SH-SY5Y (cell line): Measurements from ENCODE around the gene CSF2.

Source experiments
- GATA2 ChIP-seq: IDR thresholded peaks from 2 replicates; pipeline ENCODE4 v1.6.1; 2011; ENCODE audit warnings: mild to moderate bottlenecking, low read depth, low read length
- GATA3 ChIP-seq: IDR thresholded peaks from 2 replicates; pipeline ENCODE4 v1.6.1; 2011; ENCODE audit warnings: low read depth, mild to moderate bottlenecking, low read length, moderate library complexity

The CSF2 gene

GRCh38 chr5:132073231-132074013, at the start of gene CSF2:
Gene CSF2, plus strand, starts transcription at chr5:132073789. Its CDS starts 35 bp downstream, at chr5:132073824.
- TF ChIP-seq GATA3 (no peak), GATA2 (no peak)

- TF ChIP-seq GATA2 (no peak), GATA3 (no peak)
These were observed 49.5 kb upstream of the CSF2 start for GRCh38 chr5:132024117-132024435.

DNA sequence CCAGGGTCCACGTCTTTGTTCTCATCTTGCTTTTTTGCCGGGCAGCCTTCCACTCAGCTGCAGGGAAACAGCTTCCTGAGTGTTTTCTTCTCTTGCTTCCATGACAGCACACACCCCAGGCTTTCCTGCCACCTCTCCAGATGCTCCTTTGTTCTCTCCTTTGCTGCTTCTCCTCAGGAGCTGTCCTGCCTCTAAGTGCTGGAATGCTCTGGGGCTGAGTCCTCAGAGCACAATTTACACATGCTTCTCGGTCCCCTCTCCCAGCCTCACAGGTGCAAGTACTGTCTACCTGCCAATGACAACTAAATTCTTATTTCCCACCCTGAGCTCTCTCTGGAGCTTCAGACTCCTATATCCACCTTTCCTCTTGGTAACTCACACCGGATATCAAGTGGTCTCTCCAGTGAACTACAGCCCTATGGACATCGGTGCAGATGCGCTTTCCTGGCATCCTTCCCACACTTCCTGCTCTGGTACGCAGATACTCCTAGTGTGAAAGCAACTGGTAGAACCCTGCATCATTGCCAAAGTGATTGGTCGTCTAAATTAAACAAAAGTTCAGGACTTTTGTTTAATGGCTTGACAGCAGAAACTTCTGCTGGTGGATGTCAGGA, 48.7 kb upstream of the CSF2 start:
- no peak for TF ChIP-seq GATA2
- no peak for TF ChIP-seq GATA3

GRCh38 chr5:132025403-132025971, 48.1 kb upstream of the CSF2 start:
- no peak for TF ChIP-seq GATA3

DNA sequence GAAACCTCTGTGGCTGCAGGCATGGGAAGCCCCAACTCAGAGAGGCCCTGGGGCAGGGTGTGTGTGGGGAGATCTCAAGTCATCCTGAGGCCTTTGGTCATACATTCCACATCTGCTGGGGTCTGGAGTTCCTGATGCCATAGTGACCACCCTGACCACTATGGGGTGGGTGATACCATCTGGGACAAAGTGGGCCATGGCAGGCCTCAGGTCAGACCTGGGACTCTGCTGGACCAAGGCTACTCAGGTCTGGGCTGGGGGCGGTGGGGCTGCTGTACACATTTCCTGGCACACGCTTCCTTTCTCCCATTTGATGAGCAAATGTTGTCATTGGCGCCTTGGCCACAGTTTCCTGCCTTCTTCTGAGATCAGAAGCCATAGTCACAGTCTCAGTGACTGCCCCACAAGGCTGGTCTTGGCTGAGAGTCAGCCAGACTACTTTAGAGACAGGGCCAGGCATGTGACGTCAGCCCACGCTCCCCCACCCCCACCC, 47.0 kb upstream of the CSF2 start:
- TF ChIP-seq GATA3 (no peak), GATA2 (no peak)

- TF ChIP-seq GATA3 (no peak), GATA2 (no peak)
These were observed 46.6 kb upstream of the CSF2 start for GRCh38 chr5:132027027-132027426.

DNA sequence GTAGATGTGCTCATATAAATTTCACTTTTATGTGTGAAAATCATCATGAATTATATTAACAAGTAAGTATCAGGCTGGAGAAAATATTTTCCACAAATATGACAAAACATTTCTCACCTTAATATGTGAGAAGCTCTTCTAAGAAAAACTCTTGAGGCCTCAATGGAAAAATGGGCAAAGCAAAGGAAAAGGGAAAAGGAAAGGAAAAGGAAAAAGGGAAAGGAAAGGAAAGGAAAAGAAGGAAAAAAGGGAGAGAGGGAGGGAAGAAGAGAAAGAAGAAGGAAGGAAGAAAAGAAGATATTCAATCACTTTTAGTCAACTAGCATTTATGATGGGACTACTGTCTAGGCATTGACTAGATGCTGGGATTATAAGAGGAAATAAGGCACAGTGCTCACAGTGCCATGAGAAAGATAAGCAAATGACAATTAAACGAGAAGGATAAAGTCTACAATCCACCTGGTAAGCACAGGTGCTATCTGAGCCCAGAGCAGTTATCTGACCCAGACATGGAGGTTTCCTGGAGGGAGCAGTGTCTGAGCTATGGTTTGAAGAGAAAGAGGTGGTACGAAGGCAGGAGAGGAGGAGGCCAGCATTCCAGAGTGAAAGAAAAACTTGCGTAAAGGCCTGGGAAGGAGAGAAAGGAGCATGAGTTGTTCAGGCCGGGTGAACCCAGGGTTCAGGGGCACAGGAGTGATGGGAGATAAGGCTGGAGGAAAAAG, 43.8 kb upstream of the CSF2 start:
- TF ChIP-seq GATA2 (no peak), GATA3 (no peak)

GRCh38 chr5:132030610-132031009, 43.0 kb upstream of the CSF2 start:
- TF ChIP-seq GATA3 (no peak), GATA2 (no peak)

DNA sequence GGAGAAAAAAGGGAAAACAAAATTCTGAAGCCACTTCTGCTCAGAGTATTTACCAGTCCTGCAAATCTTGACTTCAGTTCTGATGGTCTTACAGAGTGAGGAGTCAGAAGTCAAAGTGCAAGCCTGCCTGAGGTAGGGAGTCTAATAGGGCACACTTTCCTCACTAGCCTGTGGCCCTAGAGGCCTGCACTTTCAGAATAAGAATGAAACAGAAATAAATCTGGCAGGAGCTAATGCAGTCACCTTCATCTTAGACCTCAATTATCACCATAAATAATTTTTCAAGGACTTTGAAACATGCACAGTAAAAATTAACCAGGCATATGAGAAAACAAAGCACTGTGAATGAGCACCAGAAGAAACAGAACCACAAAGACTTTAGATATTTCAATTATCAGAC, 41.4 kb upstream of the CSF2 start:
- TF ChIP-seq GATA3 (no peak), GATA2 (no peak)

DNA sequence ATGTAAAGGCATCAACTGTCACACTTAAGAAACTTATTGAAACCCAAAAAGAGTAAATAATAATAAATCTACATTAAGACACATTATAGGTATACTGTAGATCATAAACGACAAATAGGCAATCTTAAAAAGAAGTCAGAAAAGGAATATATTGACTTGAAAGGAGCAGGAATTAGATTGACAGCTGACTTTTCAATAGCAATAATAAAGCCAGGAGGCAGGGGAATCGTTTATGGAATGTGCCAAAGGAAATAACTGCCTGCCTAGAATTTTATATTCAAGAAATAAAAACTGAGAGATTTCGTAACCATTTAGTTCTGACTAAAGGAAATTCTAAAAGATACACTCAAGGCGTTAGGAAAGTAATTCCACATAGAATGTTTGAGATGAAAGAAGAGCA, 40.5 kb upstream of the CSF2 start:
- TF ChIP-seq GATA3, result no peak

DNA sequence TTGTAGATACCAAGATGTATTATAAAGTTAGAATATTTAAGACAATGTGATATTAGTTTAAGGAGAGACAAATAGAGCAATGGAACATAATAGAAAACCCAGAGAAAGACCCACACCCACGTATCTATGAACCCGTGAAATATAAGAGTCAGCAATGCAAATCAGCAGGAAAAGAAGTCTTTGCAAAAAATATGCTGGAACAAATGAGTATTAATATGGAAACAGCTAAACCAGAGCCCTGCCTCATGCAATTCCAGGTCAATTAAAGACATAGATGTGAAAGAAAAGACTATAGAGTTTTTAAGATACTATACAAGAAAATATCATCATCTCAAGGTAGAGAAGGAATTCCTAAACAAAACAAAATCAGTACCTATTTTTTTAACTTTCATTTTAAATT, 36.2 kb upstream of the CSF2 start:
- no peak for TF ChIP-seq GATA2
- TF ChIP-seq GATA3, result no peak

GRCh38 chr5:132044207-132044606, 29.4 kb upstream of the CSF2 start:
- no peak for TF ChIP-seq GATA2
- TF ChIP-seq GATA3, result no peak

DNA sequence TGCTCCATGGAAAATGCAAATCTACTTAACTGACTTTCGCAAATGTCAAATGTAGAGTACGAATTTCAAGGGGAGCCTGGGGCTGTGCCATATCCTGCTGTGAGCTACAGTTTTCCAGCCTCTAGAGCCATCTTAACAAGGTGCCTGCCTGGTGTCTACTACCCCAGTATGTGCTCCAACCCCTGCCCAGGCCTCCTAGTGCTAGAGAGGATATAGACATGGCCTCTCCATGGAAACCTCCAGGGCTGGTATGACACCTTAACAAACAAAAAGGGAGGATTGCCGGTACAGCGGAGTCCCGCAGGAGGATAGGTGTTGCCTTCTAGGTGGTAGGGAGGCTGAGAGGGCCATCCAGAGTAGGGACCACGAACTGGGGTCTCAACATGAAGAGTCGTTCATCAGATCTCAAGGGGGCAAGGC, 26.7 kb upstream of the CSF2 start:
- TF ChIP-seq GATA2 (no peak), GATA3 (no peak)

GRCh38 chr5:132049093-132049492, 24.5 kb upstream of the CSF2 start:
- TF ChIP-seq GATA2 (no peak), GATA3 (no peak)
